ENCODE data around the gene FAM168B.

DNA sequence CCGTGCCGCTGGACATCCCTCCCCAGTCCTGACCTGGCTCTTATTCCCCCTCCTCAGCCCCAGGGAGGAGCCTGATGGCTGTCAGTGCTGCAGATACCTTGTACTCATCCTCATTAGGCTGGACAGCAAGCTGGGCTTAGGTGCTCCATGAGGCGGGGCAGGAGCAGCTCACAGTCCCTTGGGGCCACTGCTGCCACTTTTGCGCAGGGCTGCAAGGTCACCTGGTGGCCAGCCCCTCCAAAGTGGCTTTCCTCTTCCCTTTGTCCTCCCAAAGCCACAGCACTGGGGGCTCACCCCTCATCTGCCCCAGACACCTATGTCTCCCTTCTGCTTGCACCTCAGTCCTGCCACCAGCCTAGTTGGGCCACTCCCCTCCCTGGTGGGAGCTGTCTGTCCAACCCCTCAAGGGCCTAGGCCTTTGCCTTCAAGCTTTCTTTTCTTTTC, 60.8 kb downstream of the FAM168B start:
- TF ChIP-seq, protein P1, sequence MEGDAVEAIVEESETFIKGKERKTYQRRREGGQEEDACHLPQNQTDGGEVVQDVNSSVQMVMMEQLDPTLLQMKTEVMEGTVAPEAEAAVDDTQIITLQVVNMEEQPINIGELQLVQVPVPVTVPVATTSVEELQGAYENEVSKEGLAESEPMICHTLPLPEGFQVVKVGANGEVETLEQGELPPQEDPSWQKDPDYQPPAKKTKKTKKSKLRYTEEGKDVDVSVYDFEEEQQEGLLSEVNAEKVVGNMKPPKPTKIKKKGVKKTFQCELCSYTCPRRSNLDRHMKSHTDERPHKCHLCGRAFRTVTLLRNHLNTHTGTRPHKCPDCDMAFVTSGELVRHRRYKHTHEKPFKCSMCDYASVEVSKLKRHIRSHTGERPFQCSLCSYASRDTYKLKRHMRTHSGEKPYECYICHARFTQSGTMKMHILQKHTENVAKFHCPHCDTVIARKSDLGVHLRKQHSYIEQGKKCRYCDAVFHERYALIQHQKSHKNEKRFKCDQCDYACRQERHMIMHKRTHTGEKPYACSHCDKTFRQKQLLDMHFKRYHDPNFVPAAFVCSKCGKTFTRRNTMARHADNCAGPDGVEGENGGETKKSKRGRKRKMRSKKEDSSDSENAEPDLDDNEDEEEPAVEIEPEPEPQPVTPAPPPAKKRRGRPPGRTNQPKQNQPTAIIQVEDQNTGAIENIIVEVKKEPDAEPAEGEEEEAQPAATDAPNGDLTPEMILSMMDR (IDR thresholded peaks at IDR 0.05 in 4 of 5, conservative IDR thresholded peaks at IDR 0.05 in 1 of 5), result no peak
- TF ChIP-seq POLR2A (IDR thresholded peaks at IDR 0.05), result no peak

Measured in gastrocnemius medialis (tissue), 4 donors.